Trophoblast cell (in vitro differentiated cells and primary cell): ENCODE measurements around the gene ZBED4.
A peak's percentile ranks its signal among the peaks of the same experiment; 100 is the strongest.

ENCODE experiments used
- DNase-seq, 2 donors: peaks; one replicate each; pipeline ENCODE4 v3.0.0-alpha.2; 2016
- H2AFZ ChIP-seq: 2 replicates; pipeline ENCODE4 v1.6.1; 2013; ENCODE audit warnings: low read length, moderate library complexity, mild to moderate bottlenecking; ENCODE audit not compliant: insufficient read depth, poor library complexity
- H2AK5ac ChIP-seq: 2 replicates; pipeline ENCODE4 v1.6.1; 2013; ENCODE audit warnings: mild to moderate bottlenecking, low read length
- H2BK120ac ChIP-seq: 2 replicates; pipeline ENCODE4 v1.6.1; 2013; ENCODE audit warnings: low read length, mild to moderate bottlenecking, moderate library complexity; ENCODE audit not compliant: insufficient read depth, poor library complexity
- H2BK12ac ChIP-seq: 2 replicates; pipeline ENCODE4 v1.6.1; 2013; ENCODE audit warnings: mild to moderate bottlenecking, low read length, moderate library complexity
- H2BK5ac ChIP-seq: 2 replicates; pipeline ENCODE4 v1.6.1; 2013; ENCODE audit warnings: low read length, low read depth, moderate library complexity, mild to moderate bottlenecking; ENCODE audit not compliant: poor library complexity
- H3K14ac ChIP-seq: 2 replicates; pipeline ENCODE4 v1.6.1; 2013; ENCODE audit warnings: mild to moderate bottlenecking, low read length
- H3K18ac ChIP-seq: 2 replicates; pipeline ENCODE4 v1.6.1; 2013; ENCODE audit warnings: mild to moderate bottlenecking, low read length
- H3K23ac ChIP-seq: 2 replicates; pipeline ENCODE4 v1.6.1; 2013; ENCODE audit warnings: low read length
- H3K27ac ChIP-seq: 2 replicates; pipeline ENCODE4 v1.5.1; 2013; ENCODE audit warnings: low read depth, mild to moderate bottlenecking, inconsistent platforms, low read length, moderate library complexity
- H3K27me3 ChIP-seq: 2 replicates; pipeline ENCODE4 v1.6.1; 2013; ENCODE audit warnings: inconsistent platforms, mild to moderate bottlenecking, low read length, moderate library complexity; ENCODE audit not compliant: insufficient read depth
- H3K36me3 ChIP-seq, 2 experiments: 1 replicate in 1 of 2; 2 replicates in 1 of 2; pipeline ENCODE4 v1.6.1; 2013; ENCODE audit warnings: low read length in 2 of 2, mild to moderate bottlenecking in 2 of 2, moderate library complexity in 1 of 2; ENCODE audit not compliant: insufficient read depth in 2 of 2, control insufficient read depth in 1 of 2
- H3K4ac ChIP-seq: 2 replicates; pipeline ENCODE4 v1.6.1; 2013; ENCODE audit warnings: low read depth, mild to moderate bottlenecking, low read length, moderate library complexity
- H3K4me1 ChIP-seq, 2 experiments: 1 replicate in 1 of 2; 2 replicates in 1 of 2; pipeline ENCODE4 v1.6.1; 2013; ENCODE audit warnings: low read length in 2 of 2, mild to moderate bottlenecking in 2 of 2, moderate library complexity in 1 of 2; ENCODE audit not compliant: insufficient read depth in 2 of 2, control insufficient read depth in 1 of 2
- H3K4me2 ChIP-seq: 2 replicates; pipeline ENCODE4 v1.6.1; 2013; ENCODE audit warnings: inconsistent platforms, mild to moderate bottlenecking, low read length, moderate library complexity
- H3K4me3 ChIP-seq: 2 replicates; pipeline ENCODE4 v1.5.1; 2013; ENCODE audit warnings: mild to moderate bottlenecking, low read depth, low read length, inconsistent platforms
- H3K79me1 ChIP-seq: one replicate; pipeline ENCODE4 v1.6.1; 2013; ENCODE audit warnings: low read length
- H3K79me2 ChIP-seq: 2 replicates; pipeline ENCODE4 v1.6.1; 2013; ENCODE audit warnings: low read length, mild to moderate bottlenecking; ENCODE audit not compliant: control insufficient read depth, insufficient read depth, poor library complexity
- H3K9ac ChIP-seq: 2 replicates; pipeline ENCODE4 v1.6.1; 2013; ENCODE audit warnings: mild to moderate bottlenecking, low read length
- H3K9me3 ChIP-seq: 2 replicates; pipeline ENCODE4 v1.6.1; 2013; ENCODE audit warnings: low read depth, mild to moderate bottlenecking, control low read depth, inconsistent platforms, low read length; ENCODE audit not compliant: insufficient read depth
- H4K12ac ChIP-seq: 2 replicates; pipeline ENCODE4 v1.6.1; 2013; ENCODE audit warnings: low read depth, mild to moderate bottlenecking, low read length, moderate library complexity
- H4K8ac ChIP-seq: 2 replicates; pipeline ENCODE4 v1.6.1; 2013; ENCODE audit warnings: low read depth, mild to moderate bottlenecking, low read length, moderate library complexity
- H4K91ac ChIP-seq: one replicate; pipeline ENCODE4 v1.6.1; 2013; ENCODE audit warnings: low read depth, mild to moderate bottlenecking, low read length, moderate library complexity
- WGBS: extraction: QIAGEN DNeasy Blood & Tissue Kit; methylation state at CpG from one replicate; pipeline ENCODE4 v1.1.7; 2013; ENCODE audit warnings: missing lambda C conversion rate; ENCODE audit not compliant: insufficient read length, insufficient coverage; ENCODE audit errors: extremely low coverage; 5-methylcytosine and 5-hydroxymethylcytosine counted together

The ZBED4 gene

DNA sequence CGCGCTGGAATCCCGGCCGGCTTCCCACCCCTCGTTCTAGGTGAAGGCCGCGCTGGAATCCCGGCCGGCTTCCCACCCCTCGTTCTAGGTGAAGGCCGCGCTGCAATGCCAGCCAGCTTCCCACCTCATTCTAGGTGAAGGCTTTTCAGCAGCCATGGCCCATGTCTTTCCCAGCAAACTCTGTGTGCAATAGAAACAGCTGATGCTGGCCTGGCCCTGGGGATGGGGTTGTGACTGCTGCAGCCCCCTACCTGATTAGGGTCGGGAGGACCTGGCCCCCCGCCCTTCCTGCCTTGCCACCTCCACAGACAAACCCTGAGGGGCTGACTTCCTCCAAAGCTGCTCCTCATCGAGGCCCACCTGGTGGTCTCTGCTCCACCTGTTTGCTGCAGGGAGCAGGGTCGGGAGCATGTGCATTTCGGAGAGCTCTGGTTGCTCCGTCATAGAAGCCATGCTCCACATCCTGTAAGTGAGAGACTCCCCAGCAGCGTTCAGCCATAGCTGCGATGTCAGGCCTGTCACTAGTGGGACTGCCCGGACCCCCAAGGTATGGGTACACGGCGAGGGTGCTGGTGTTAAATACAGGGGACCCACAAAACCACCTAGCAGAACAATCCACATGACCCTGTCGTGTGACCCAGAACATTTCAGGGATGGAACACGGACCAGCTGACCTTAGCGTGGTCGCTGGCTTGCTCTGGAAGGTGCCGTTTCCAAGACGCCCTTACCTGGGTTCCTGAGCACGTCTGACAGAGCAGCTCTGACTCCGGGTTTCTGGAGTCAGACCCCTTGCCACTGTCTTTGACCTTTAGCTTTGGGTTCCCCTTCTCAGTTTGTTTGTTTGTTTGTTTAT lies 3.3 kb downstream of the ZBED4 start:
- H3K14ac ChIP-seq, result no peak overlapping the region

DNA sequence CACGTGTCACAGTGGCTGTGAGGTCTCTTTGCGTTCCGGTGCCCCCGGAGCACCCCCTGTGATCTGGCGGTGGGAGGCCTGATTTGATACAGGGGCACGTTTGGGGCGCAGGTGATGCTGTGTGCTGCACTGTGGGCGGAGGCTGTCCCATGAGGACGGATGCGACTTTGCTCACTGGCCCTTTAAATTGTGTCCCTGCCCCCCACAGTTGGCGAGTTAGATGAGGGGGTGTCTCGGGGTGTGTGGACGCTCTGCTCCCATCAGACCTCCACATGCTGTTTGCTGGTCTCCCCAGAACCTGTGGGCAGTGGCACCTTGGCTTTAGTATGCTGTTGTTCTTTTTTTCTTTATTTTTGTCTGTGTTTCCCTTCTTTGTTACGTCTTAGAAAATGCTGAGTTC lies 5.2 kb downstream of the ZBED4 start:
- peaks cover 4 to 8% of the 10 kb centered on the region in 2 experiments for H3K4me1 ChIP-seq
- no peak overlapping the region for H3K9ac ChIP-seq
- no peak overlapping the region for H3K4me3 ChIP-seq
- no peaks in the 10 kb centered on the region for H3K27me3 ChIP-seq
- H3K79me1 ChIP-seq, result peaks cover 4% of the 10 kb centered on the region
- no CpG with 5 or more reads among the region's 14 CpGs for WGBS
- no peak overlapping the region for H3K14ac ChIP-seq
- no peak overlapping the region for H2AFZ ChIP-seq
- H3K36me3 ChIP-seq, result peaks cover 7 to 15% of the 10 kb centered on the region in 2 experiments
- H3K23ac ChIP-seq, result no peak overlapping the region
- peak overlapping the region; percentile 14 for H3K4ac ChIP-seq
- H3K18ac ChIP-seq, result no peak overlapping the region
- H2BK12ac ChIP-seq, result no peak overlapping the region
- H4K8ac ChIP-seq, result no peak overlapping the region
- no peak for DNase-seq
- H2BK120ac ChIP-seq, result no peak overlapping the region
- H3K9me3 ChIP-seq, result peaks cover 4% of the 10 kb centered on the region
- no peak overlapping the region for H4K91ac ChIP-seq
- no peak overlapping the region for H3K4me2 ChIP-seq
- no peak overlapping the region for H2AK5ac ChIP-seq
- H2BK5ac ChIP-seq, result no peak overlapping the region
- H4K12ac ChIP-seq, result no peak overlapping the region
- no peak overlapping the region for H3K27ac ChIP-seq
- peaks cover 28% of the 10 kb centered on the region for H3K79me2 ChIP-seq

More for the DNA sequence above, 3.3 kb downstream of the ZBED4 start:
- no peak overlapping the region for H4K8ac ChIP-seq
- no peak for DNase-seq
- H3K9me3 ChIP-seq, result peaks cover 4% of the 10 kb centered on the region
- H3K27me3 ChIP-seq, result no peaks in the 10 kb centered on the region
- H3K4ac ChIP-seq, result peak overlapping the region; percentile 35
- peaks cover 7 to 15% of the 10 kb centered on the region in 2 experiments for H3K36me3 ChIP-seq
- H3K4me2 ChIP-seq, result no peak overlapping the region
- no peak overlapping the region for H2BK120ac ChIP-seq
- no CpG with 5 or more reads among the region's 31 CpGs for WGBS
- no peak overlapping the region for H4K91ac ChIP-seq
- H2BK12ac ChIP-seq, result no peak overlapping the region
- no peak overlapping the region for H3K4me3 ChIP-seq
- H3K27ac ChIP-seq, result no peak overlapping the region
- no peak overlapping the region for H3K23ac ChIP-seq
- no peak overlapping the region for H2AFZ ChIP-seq
- H2BK5ac ChIP-seq, result no peak overlapping the region
- no peak overlapping the region for H4K12ac ChIP-seq
- H2AK5ac ChIP-seq, result no peak overlapping the region
- no peak overlapping the region for H3K18ac ChIP-seq
- peaks cover 4 to 11% of the 10 kb centered on the region in 2 experiments for H3K4me1 ChIP-seq
- no peak overlapping the region for H3K9ac ChIP-seq
- H3K79me2 ChIP-seq, result peaks cover 33% of the 10 kb centered on the region
- peaks cover 10% of the 10 kb centered on the region for H3K79me1 ChIP-seq

DNA sequence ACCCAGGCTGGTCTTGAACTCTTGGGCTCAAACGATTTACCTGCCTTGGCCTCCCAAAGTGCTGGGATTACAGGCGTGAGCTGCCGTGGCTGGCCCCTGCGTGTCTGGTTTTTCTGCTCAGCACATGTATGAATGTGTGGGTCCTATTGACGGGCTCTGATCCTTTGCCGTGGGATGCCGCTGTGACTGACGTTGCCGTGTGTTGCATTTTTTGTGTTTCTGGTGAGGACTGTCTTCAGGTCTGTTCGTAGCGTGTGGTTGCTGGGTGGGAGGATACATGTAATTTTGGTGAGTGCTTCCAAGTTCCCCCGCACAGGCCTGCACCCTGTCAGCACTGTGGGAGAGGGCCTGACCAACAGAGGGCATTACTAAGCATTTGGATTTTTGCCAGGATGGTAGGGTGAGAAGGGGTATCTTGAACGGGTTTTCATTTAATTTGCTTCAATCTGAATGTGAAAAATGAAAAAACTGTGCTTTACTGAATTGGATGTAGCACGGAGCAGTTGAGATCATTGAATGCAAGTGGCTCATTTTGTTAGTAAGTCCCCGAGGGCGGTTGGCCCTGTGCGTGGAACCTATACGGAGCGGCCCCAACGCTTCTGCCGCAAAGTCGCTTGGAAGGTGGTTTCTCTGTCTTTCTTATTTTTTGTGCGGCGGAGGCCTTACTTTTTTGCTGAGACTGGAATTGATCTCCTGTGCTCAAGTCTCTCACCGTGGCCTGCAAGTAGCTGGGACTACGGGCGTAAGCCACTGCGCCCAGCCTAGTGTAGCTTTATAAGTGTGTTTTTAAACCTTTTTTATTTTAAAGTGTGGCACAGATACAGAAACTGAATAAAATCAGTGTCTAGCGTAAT lies 8.2 kb downstream of the ZBED4 start:
- Histone ChIP-seq H4K8ac (no peak overlapping the region), H3K27ac (no peak overlapping the region), H3K4me3 (no peak overlapping the region), H4K12ac (no peak overlapping the region), H3K27me3 (no peaks in the 10 kb centered on the region), H3K23ac (no peak overlapping the region), H2AFZ (no peak overlapping the region), H4K91ac (no peak overlapping the region), H3K4me2 (no peak overlapping the region), H3K4me1 (no peaks in the 10 kb centered on the region), H3K79me2 (peaks cover 14% of the 10 kb centered on the region), H3K18ac (no peak overlapping the region), H2BK12ac (no peak overlapping the region), H3K36me3 (peaks cover 8 to 17% of the 10 kb centered on the region in 2 experiments), H3K4ac (peak overlapping the region; percentile 65), H3K9me3 (peaks cover 8% of the 10 kb centered on the region), H3K79me1 (no peaks in the 10 kb centered on the region), H3K14ac (no peak overlapping the region), H3K9ac (no peak overlapping the region), H2AK5ac (no peak overlapping the region), H2BK5ac (no peak overlapping the region), H2BK120ac (no peak overlapping the region)
- no CpG with 5 or more reads among the region's 29 CpGs for WGBS
- no peak for DNase-seq

DNA sequence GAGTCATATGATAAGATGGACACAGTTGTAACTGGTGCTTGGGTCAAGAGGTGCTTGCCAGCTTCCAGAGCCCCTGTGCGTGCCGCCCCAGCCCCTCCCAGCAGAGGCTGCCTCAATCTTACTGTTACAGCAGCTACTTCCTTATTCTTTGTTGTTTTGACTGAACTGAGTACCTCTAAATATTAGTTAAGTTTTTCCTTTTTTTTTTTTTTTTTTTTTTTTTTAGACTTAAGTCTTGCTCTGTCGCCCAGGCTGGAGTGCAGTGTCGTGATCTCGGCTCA lies 8.8 kb downstream of the ZBED4 start:
- Histone ChIP-seq H3K14ac (no peak overlapping the region), H4K8ac (no peak overlapping the region), H3K27me3 (no peaks in the 10 kb centered on the region), H2BK5ac (no peak overlapping the region), H3K9ac (no peak overlapping the region), H3K79me2 (peaks cover 10% of the 10 kb centered on the region), H3K4me2 (no peak overlapping the region), H4K91ac (no peak overlapping the region), H2AK5ac (no peak overlapping the region), H3K4me1 (no peaks in the 10 kb centered on the region), H3K9me3 (peaks cover 10% of the 10 kb centered on the region), H2AFZ (no peak overlapping the region), H3K27ac (no peak overlapping the region), H3K4ac (peak overlapping the region; percentile 64), H3K4me3 (no peak overlapping the region), H4K12ac (no peak overlapping the region), H2BK12ac (no peak overlapping the region), H3K18ac (no peak overlapping the region), H2BK120ac (no peak overlapping the region), H3K79me1 (no peaks in the 10 kb centered on the region), H3K36me3 (peaks cover 5 to 15% of the 10 kb centered on the region in 2 experiments), H3K23ac (no peak overlapping the region)
- no peak for DNase-seq
- WGBS, result no CpG with 5 or more reads among the region's 5 CpGs
